GM23338 (cell line): Measurements from ENCODE around the gene PTGDS. TPM values are rescaled to one million over a fixed set of nuclear protein-coding genes. Genes with fewer than 3 reads are reported as not detected.

ENCODE experiments used
- ATAC-seq: fragments of 200-7000 bp; cut with Tn5 transposase; 3 replicates; pipeline ENCODE4 v1.9.1; 2020
- DNase-seq: peaks from one replicate; pipeline ENCODE4 v3.0.0-alpha.2; 2015; ENCODE audit warnings: low spot score
- H2AFZ ChIP-seq: fragments of 200-600 bp; sonication (generic); 2 replicates; pipeline ENCODE4 v1.8.0; 2016; ENCODE audit warnings: antibody characterized with exemption, mild to moderate bottlenecking, moderate library complexity
- H3F3A ChIP-seq: fragments of 200-600 bp; sonication (generic); replicated peaks from 2 replicates; pipeline ENCODE4 v1.8.0; 2017; ENCODE audit warnings: antibody characterized with exemption, mixed run types, low read depth
- H3K27ac ChIP-seq: fragments of 200-600 bp; sonication (generic); 2 replicates; pipeline ENCODE4 v1.6.1; 2016; ENCODE audit warnings: low read depth
- H3K27me3 ChIP-seq: fragments of 200-600 bp; sonication (generic); 2 replicates; pipeline ENCODE4 v1.8.0; 2016; ENCODE audit warnings: mild to moderate bottlenecking, mixed run types, moderate library complexity; ENCODE audit not compliant: insufficient read depth
- H3K36me3 ChIP-seq: fragments of 200-600 bp; sonication (generic); 2 replicates; pipeline ENCODE4 v1.8.0; 2016; ENCODE audit warnings: mild to moderate bottlenecking; ENCODE audit not compliant: insufficient read depth
- H3K4me1 ChIP-seq: fragments of 200-600 bp; sonication (generic); 2 replicates; pipeline ENCODE4 v1.8.0; 2016; ENCODE audit warnings: mild to moderate bottlenecking, moderate library complexity; ENCODE audit not compliant: insufficient read depth
- H3K4me2 ChIP-seq: fragments of 200-600 bp; sonication (generic); 2 replicates; pipeline ENCODE4 v1.7.1; 2017; ENCODE audit warnings: mixed run types
- H3K4me3 ChIP-seq: fragments of 200-600 bp; sonication (generic); 2 replicates; pipeline ENCODE4 v1.6.1; 2016; ENCODE audit warnings: mixed run types
- H3K79me2 ChIP-seq: fragments of 200-600 bp; sonication (generic); replicated peaks from 2 replicates; pipeline ENCODE4 v1.8.0; 2017; ENCODE audit warnings: mild to moderate bottlenecking; ENCODE audit not compliant: insufficient read depth
- H3K9me2 ChIP-seq: fragments of 200-600 bp; sonication (generic); 2 replicates; pipeline ENCODE4 v1.8.0; 2017; ENCODE audit not compliant: insufficient read depth
- H4K20me1 ChIP-seq: fragments of 200-600 bp; sonication (generic); replicated peaks from 2 replicates; pipeline ENCODE4 v1.8.0; 2017; ENCODE audit warnings: mild to moderate bottlenecking; ENCODE audit not compliant: insufficient read depth
- H3K27ac Mint-ChIP-seq: 2 replicates; pipeline ENCODE4 v1.8.0; 2020; ENCODE audit warnings: inconsistent platforms, mild to moderate bottlenecking, moderate library complexity, mixed read lengths
- H3K27me3 Mint-ChIP-seq: 3 replicates; pipeline ENCODE4 v1.8.0; 2022; ENCODE audit warnings: low read depth, mild to moderate bottlenecking, moderate library complexity, mixed read lengths, inconsistent platforms; ENCODE audit not compliant: insufficient read depth, poor library complexity
- H3K36me3 Mint-ChIP-seq: 3 replicates; pipeline ENCODE4 v1.8.0; 2021; ENCODE audit warnings: low read depth, mild to moderate bottlenecking, inconsistent platforms, moderate library complexity, mixed read lengths
- H3K4me1 Mint-ChIP-seq: 3 replicates; pipeline ENCODE4 v1.8.0; 2020; ENCODE audit warnings: mild to moderate bottlenecking, inconsistent platforms, mixed read lengths
- H3K4me3 Mint-ChIP-seq: 3 replicates; pipeline ENCODE4 v1.8.0; 2021; ENCODE audit warnings: moderate library complexity, mild to moderate bottlenecking, inconsistent platforms, mixed read lengths
- H3K9me3 Mint-ChIP-seq: 3 replicates; pipeline ENCODE4 v1.8.0; 2020; ENCODE audit warnings: moderate library complexity, mild to moderate bottlenecking, inconsistent platforms, mixed read lengths
- EZH2 ChIP-seq: fragments of 200-600 bp; sonication (generic); IDR thresholded peaks from one replicate; pipeline ENCODE4 v1.8.0; 2017; ENCODE audit warnings: antibody characterized with exemption, mild to moderate bottlenecking, low read depth; ENCODE audit not compliant: unreplicated experiment
- EZH2phosphoT487 ChIP-seq: fragments of 200-600 bp; sonication (generic); IDR thresholded peaks from one replicate; pipeline ENCODE4 v1.8.1; 2018; ENCODE audit warnings: antibody characterized with exemption; ENCODE audit not compliant: unreplicated experiment
- NANOG ChIP-seq: IDR thresholded peaks from 2 replicates; pipeline ENCODE4 v1.6.1; 2016; ENCODE audit warnings: antibody characterized with exemption, borderline replicate concordance
- POLR2AphosphoS5 ChIP-seq: IDR thresholded peaks from 2 replicates; pipeline ENCODE4 v1.6.1; 2016; ENCODE audit warnings: antibody characterized with exemption, low read depth
- ZNF114 ChIP-seq: fragments of 250-450 bp; sonication (Bioruptor Pico); IDR thresholded peaks from 2 replicates; pipeline ENCODE4 v1.5.0; 2020; ENCODE audit warnings: mild to moderate bottlenecking, moderate library complexity
- ZNF331 ChIP-seq: fragments of 250-450 bp; sonication (Bioruptor Pico); IDR thresholded peaks from 2 replicates; pipeline ENCODE4 v1.5.0; 2020; ENCODE audit warnings: low read depth, mild to moderate bottlenecking, moderate library complexity
- polyA plus RNA-seq: library from polyadenylated mRNA; unstranded; fragments of >200 nt; fragmentation: Nextera tagmentation; extraction: Ambion mirVana; gene quantifications from 2 replicates; pipeline ENCODE4 v1.2.1, GENCODE V29; 2016
- total RNA-seq: library from RNA; depleted of rRNA; stranded (reverse); fragments of >200 nt; shearing (Covaris generic); gene quantifications from 2 replicates; pipeline ENCODE4 v1.2.3, GENCODE V29; 2014
- TF ChIP-seq, protein P1 (sequence below): IDR thresholded peaks from one replicate; pipeline ENCODE4 v1.6.1; 2018; ENCODE audit warnings: antibody characterized with exemption; ENCODE audit not compliant: unreplicated experiment
- TF ChIP-seq, protein P2 (sequence below): fragments of 250-450 bp; sonication (Bioruptor Pico); IDR thresholded peaks from 2 replicates; pipeline ENCODE4 v1.5.0; 2020; ENCODE audit warnings: mild to moderate bottlenecking, moderate library complexity

PTGDS gene
- total and polyA plus RNA-seq, 2 experiments from 2014 or later, result 1.9 to 3.1 TPM

DNA sequence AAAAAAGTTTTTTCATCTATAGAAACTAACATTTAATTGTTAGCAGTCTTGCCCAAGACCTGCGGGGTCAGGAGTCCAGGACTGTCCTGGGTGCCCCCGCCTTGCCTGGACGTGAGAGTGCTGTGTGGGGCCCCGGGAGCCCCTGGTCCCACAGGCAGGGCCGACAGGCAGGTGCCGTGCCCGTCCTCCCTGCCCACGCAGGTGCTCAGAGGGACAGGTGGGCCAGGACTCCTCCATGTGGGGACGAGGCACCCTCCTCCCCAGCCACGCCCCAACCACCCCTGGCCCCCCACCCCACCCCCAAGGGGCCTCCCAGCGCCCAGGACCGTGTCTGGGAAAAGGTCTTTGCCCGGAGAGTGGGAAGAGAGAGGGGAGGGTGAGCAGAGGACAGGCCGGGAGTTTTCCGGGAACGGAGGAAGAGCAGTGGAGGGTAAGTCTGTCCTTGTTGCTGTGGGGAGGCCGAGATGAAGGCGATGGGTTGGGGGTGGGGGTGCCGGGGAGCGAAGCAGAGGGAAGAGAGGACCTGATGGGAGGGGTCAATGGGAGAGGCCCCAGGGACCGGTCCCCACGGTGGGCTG is 28.0 kb upstream of the PTGDS start:
- Histone ChIP-seq H3K4me3 (peak overlapping the region; percentile 72), H3K4me2 (peak overlapping the region; percentile 89), H4K20me1 (no peaks in the 10 kb centered on the region), H3K36me3 (no peaks in the 10 kb centered on the region), H3K27me3 (no peaks in the 10 kb centered on the region), H3K27ac (no peak overlapping the region), H2AFZ (no peak overlapping the region), H3F3A (no peaks in the 10 kb centered on the region; the same call in 1 of the 2 replicates), H3K4me1 (peaks cover 9% of the 10 kb centered on the region), H3K9me2 (no peaks in the 10 kb centered on the region), H3K79me2 (no peaks in the 10 kb centered on the region)
- DNase-seq (peak; percentile 46), ATAC-seq (peak; percentile 13)
- Mint-ChIP-seq H3K4me1 (peaks cover 8% of the 10 kb centered on the region), H3K36me3 (no peaks in the 10 kb centered on the region), H3K4me3 (peak overlapping the region; percentile 80), H3K27ac (no peak overlapping the region), H3K9me3 (no peaks in the 10 kb centered on the region), H3K27me3 (peaks cover 9% of the 10 kb centered on the region)
- TF ChIP-seq ZNF114 (CRISPR knock-in tag), result no peak
- TF ChIP-seq, protein P1, sequence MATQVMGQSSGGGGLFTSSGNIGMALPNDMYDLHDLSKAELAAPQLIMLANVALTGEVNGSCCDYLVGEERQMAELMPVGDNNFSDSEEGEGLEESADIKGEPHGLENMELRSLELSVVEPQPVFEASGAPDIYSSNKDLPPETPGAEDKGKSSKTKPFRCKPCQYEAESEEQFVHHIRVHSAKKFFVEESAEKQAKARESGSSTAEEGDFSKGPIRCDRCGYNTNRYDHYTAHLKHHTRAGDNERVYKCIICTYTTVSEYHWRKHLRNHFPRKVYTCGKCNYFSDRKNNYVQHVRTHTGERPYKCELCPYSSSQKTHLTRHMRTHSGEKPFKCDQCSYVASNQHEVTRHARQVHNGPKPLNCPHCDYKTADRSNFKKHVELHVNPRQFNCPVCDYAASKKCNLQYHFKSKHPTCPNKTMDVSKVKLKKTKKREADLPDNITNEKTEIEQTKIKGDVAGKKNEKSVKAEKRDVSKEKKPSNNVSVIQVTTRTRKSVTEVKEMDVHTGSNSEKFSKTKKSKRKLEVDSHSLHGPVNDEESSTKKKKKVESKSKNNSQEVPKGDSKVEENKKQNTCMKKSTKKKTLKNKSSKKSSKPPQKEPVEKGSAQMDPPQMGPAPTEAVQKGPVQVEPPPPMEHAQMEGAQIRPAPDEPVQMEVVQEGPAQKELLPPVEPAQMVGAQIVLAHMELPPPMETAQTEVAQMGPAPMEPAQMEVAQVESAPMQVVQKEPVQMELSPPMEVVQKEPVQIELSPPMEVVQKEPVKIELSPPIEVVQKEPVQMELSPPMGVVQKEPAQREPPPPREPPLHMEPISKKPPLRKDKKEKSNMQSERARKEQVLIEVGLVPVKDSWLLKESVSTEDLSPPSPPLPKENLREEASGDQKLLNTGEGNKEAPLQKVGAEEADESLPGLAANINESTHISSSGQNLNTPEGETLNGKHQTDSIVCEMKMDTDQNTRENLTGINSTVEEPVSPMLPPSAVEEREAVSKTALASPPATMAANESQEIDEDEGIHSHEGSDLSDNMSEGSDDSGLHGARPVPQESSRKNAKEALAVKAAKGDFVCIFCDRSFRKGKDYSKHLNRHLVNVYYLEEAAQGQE, result no peak
- TF ChIP-seq, protein P2, sequence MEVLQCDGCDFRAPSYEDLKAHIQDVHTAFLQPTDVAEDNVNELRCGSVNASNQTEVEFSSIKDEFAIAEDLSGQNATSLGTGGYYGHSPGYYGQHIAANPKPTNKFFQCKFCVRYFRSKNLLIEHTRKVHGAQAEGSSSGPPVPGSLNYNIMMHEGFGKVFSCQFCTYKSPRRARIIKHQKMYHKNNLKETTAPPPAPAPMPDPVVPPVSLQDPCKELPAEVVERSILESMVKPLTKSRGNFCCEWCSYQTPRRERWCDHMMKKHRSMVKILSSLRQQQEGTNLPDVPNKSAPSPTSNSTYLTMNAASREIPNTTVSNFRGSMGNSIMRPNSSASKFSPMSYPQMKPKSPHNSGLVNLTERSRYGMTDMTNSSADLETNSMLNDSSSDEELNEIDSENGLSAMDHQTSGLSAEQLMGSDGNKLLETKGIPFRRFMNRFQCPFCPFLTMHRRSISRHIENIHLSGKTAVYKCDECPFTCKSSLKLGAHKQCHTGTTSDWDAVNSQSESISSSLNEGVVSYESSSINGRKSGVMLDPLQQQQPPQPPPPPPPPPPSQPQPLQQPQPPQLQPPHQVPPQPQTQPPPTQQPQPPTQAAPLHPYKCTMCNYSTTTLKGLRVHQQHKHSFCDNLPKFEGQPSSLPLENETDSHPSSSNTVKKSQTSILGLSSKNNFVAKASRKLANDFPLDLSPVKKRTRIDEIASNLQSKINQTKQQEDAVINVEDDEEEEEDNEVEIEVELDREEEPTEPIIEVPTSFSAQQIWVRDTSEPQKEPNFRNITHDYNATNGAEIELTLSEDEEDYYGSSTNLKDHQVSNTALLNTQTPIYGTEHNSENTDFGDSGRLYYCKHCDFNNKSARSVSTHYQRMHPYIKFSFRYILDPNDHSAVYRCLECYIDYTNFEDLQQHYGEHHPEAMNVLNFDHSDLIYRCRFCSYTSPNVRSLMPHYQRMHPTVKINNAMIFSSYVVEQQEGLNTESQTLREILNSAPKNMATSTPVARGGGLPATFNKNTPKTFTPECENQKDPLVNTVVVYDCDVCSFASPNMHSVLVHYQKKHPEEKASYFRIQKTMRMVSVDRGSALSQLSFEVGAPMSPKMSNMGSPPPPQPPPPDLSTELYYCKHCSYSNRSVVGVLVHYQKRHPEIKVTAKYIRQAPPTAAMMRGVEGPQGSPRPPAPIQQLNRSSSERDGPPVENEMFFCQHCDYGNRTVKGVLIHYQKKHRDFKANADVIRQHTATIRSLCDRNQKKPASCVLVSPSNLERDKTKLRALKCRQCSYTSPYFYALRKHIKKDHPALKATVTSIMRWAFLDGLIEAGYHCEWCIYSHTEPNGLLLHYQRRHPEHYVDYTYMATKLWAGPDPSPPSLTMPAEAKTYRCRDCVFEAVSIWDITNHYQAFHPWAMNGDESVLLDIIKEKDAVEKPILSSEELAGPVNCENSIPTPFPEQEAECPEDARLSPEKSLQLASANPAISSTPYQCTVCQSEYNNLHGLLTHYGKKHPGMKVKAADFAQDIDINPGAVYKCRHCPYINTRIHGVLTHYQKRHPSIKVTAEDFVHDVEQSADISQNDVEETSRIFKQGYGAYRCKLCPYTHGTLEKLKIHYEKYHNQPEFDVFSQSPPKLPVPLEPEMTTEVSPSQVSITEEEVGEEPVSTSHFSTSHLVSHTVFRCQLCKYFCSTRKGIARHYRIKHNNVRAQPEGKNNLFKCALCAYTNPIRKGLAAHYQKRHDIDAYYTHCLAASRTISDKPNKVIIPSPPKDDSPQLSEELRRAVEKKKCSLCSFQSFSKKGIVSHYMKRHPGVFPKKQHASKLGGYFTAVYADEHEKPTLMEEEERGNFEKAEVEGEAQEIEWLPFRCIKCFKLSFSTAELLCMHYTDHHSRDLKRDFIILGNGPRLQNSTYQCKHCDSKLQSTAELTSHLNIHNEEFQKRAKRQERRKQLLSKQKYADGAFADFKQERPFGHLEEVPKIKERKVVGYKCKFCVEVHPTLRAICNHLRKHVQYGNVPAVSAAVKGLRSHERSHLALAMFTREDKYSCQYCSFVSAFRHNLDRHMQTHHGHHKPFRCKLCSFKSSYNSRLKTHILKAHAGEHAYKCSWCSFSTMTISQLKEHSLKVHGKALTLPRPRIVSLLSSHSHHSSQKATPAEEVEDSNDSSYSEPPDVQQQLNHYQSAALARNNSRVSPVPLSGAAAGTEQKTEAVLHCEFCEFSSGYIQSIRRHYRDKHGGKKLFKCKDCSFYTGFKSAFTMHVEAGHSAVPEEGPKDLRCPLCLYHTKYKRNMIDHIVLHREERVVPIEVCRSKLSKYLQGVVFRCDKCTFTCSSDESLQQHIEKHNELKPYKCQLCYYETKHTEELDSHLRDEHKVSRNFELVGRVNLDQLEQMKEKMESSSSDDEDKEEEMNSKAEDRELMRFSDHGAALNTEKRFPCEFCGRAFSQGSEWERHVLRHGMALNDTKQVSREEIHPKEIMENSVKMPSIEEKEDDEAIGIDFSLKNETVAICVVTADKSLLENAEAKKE (CRISPR knock-in tag), result no peak
- no peak for TF ChIP-seq ZNF331 (CRISPR knock-in tag)
- no peak for TF ChIP-seq EZH2phosphoT487
- no peak for TF ChIP-seq EZH2
- TF ChIP-seq POLR2AphosphoS5, result no peak
- no peak for TF ChIP-seq NANOG
